ENCODE results near the gene SLC6A18.

DNA sequence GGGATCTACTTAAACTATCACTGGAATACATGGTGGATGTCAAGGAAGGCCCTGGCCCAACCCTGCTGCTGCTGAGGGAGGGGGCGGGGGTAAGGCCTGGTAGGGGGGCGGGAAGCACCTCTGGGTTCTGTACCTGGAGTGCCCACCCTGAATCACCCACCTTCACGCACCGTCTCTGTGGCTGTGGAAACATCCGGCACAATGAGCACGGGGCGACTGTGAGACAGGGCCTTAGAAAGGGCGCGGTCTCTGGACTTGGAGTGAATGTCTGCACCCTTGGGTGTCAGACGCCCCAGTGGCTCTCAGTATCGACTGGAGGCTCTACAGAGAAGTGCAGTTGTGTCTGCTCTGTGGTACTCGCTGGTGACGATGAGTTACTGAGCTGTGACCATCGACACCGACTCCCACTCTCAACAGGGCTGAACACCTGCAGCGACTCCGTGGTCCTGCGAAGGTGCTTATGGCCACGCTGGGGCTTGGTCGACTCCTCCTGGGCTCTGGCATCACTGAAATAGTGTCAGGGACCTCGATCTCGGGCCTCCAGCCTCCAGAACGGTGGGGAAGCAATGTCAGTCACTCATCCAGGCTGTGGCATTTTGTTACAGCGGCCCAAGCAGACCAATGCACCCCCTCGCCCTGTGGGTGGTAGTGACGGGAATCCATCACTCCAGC, 49.2 kb upstream of the SLC6A18 start:
- TF ChIP-seq CTCF (IDR thresholded peaks at IDR 0.05; ENCODE audit: low read depth, low read length) (no peak), EZH2phosphoT487 (IDR thresholded peaks at IDR 0.05; ENCODE audit: low read depth) (no peak)

Data from OCI-LY3 (cell line).